GM23338 (cell line): ENCODE data around the gene CFAP100.

Experiments
- CREB1 ChIP-seq: fragments of 250-450 bp; sonication (Bioruptor Pico); IDR thresholded peaks from 2 replicates; pipeline ENCODE4 v1.5.0; 2020; ENCODE audit warnings: low read depth, mild to moderate bottlenecking, moderate library complexity
- CTCF ChIP-seq, 2 experiments: fragments of 200-600 bp in 1 of 2; sonication (generic) in 1 of 2; conservative IDR thresholded peaks; 2 replicates each; pipeline versions ENCODE4 v1.5.1 to v1.6.1; 2016 to 2017; ENCODE audit warnings: antibody characterized with exemption in 2 of 2, low read depth in 2 of 2, mild to moderate bottlenecking in 2 of 2, moderate library complexity in 1 of 2
- EZH2 ChIP-seq: fragments of 200-600 bp; sonication (generic); IDR thresholded peaks from one replicate; pipeline ENCODE4 v1.8.0; 2017; ENCODE audit warnings: antibody characterized with exemption, mild to moderate bottlenecking, low read depth; ENCODE audit not compliant: unreplicated experiment
- EZH2phosphoT487 ChIP-seq: fragments of 200-600 bp; sonication (generic); IDR thresholded peaks from one replicate; pipeline ENCODE4 v1.8.1; 2018; ENCODE audit warnings: antibody characterized with exemption; ENCODE audit not compliant: unreplicated experiment
- POLR2AphosphoS5 ChIP-seq: IDR thresholded peaks from 2 replicates; pipeline ENCODE4 v1.6.1; 2016; ENCODE audit warnings: antibody characterized with exemption, low read depth
- TF ChIP-seq, protein P1 (sequence below): IDR thresholded peaks from one replicate; pipeline ENCODE4 v1.6.1; 2018; ENCODE audit warnings: antibody characterized with exemption; ENCODE audit not compliant: unreplicated experiment

- TF ChIP-seq CTCF (conservative IDR thresholded peaks at IDR 0.05; ENCODE audit: low read depth in 2 of 2) (no peak), EZH2 (no peak), CREB1 (CRISPR knock-in tag) (no peak), EZH2phosphoT487 (no peak), POLR2AphosphoS5 (no peak)
- TF ChIP-seq, protein P1, sequence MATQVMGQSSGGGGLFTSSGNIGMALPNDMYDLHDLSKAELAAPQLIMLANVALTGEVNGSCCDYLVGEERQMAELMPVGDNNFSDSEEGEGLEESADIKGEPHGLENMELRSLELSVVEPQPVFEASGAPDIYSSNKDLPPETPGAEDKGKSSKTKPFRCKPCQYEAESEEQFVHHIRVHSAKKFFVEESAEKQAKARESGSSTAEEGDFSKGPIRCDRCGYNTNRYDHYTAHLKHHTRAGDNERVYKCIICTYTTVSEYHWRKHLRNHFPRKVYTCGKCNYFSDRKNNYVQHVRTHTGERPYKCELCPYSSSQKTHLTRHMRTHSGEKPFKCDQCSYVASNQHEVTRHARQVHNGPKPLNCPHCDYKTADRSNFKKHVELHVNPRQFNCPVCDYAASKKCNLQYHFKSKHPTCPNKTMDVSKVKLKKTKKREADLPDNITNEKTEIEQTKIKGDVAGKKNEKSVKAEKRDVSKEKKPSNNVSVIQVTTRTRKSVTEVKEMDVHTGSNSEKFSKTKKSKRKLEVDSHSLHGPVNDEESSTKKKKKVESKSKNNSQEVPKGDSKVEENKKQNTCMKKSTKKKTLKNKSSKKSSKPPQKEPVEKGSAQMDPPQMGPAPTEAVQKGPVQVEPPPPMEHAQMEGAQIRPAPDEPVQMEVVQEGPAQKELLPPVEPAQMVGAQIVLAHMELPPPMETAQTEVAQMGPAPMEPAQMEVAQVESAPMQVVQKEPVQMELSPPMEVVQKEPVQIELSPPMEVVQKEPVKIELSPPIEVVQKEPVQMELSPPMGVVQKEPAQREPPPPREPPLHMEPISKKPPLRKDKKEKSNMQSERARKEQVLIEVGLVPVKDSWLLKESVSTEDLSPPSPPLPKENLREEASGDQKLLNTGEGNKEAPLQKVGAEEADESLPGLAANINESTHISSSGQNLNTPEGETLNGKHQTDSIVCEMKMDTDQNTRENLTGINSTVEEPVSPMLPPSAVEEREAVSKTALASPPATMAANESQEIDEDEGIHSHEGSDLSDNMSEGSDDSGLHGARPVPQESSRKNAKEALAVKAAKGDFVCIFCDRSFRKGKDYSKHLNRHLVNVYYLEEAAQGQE: no peak
Observed at GRCh38 chr3:126446791-126447190, 52.1 kb downstream of the CFAP100 start.
